T-helper 22 cell (primary cell): ENCODE data around the gene PDE6B.
"Not testable (repeated sequence)": the region's sequence is repeated elsewhere in the genome, so short reads cannot be mapped to it uniquely, and the experiment has no call there.

Experiments used
- DNase-seq: peaks from one replicate; pipeline ENCODE4 v3.0.0-alpha.2; 2020; ENCODE audit warnings: low read depth

Gene PDE6B

GRCh38 chr4:704198-704891 is 79.0 kb downstream of the PDE6B start:
- no peak for DNase-seq

GRCh38 chr4:704971-705277 is 79.6 kb downstream of the PDE6B start:
- no peak for DNase-seq

GRCh38 chr4:705278-706082 is 80.1 kb downstream of the PDE6B start, which contains the start of gene PCGF3:
TSS of gene PCGF3 (plus strand) at chr4:705832. CDS start at chr4:733681, 27,849 bp downstream.
- peak; percentile 92 for DNase-seq

- not testable (repeated sequence) for DNase-seq
These were observed 80.8 kb downstream of the PDE6B start for GRCh38 chr4:706083-706633.

- DNase-seq = no peak
These were observed 81.6 kb downstream of the PDE6B start for GRCh38 chr4:706834-707598.

GRCh38 chr4:707929-708630 is 82.7 kb downstream of the PDE6B start:
- DNase-seq = no peak

- no peak for DNase-seq
These were observed 83.2 kb downstream of the PDE6B start for GRCh38 chr4:708631-708933.

GRCh38 chr4:709348-709747 is 84.0 kb downstream of the PDE6B start:
- DNase-seq = no peak

GRCh38 chr4:710116-710515 is 84.7 kb downstream of the PDE6B start:
- no peak for DNase-seq

- no peak for DNase-seq
These were observed 85.5 kb downstream of the PDE6B start for GRCh38 chr4:710916-711315.

GRCh38 chr4:712093-712492 is 86.7 kb downstream of the PDE6B start:
- DNase-seq = no peak

- no peak for DNase-seq
These were observed 87.7 kb downstream of the PDE6B start for GRCh38 chr4:712916-713632.

- DNase-seq = no peak
These were observed 88.7 kb downstream of the PDE6B start for GRCh38 chr4:714087-714486.

- DNase-seq = no peak
These were observed 92.4 kb downstream of the PDE6B start for GRCh38 chr4:717601-718320.

- no peak for DNase-seq
These were observed 93.1 kb downstream of the PDE6B start for GRCh38 chr4:718460-718859.
